OCI-M2 (cell line): ENCODE data around the gene ABCG8.
"Not testable (repeated sequence)": the region's sequence is repeated elsewhere in the genome, so short reads cannot be mapped to it uniquely, and the experiment has no call there.

Experiments used
- DNase-seq: peaks from one replicate; lab custom pipeline; 2025; ENCODE audit not compliant: unreplicated experiment; lab: John Stamatoyannopoulos, UW

Gene ABCG8

GRCh38 chr2:43906448-43907109 lies 67.8 kb downstream of the ABCG8 start:
- DNase-seq, result no peak

GRCh38 chr2:43911136-43911790 lies 72.5 kb downstream of the ABCG8 start:
- not testable (repeated sequence) for DNase-seq

GRCh38 chr2:43924463-43924862 lies 85.7 kb downstream of the ABCG8 start:
- no peak for DNase-seq

DNA sequence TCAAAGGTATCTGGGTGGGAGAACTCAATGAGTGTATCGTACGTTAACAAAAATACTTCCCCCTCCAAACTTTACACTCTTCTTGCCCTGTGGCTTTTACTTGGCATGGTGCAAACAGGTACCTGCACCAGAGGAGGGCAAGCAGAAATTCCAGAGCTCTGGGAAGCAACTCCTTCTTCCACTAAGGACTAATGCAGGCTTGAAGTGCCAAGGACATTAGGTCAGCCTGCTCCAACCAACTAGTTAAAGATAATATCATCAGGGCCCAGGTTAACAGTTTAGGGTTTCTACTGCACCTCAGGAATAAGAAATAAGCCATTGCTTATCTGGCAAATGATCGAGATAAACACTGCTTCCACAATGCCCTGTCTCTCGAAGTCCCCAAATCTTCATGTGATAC lies 86.7 kb downstream of the ABCG8 start:
- DNase-seq, result no peak

GRCh38 chr2:43927442-43927841 lies 88.7 kb downstream of the ABCG8 start:
- no peak for DNase-seq

GRCh38 chr2:43931293-43931692 lies 92.5 kb downstream of the ABCG8 start:
- DNase-seq, result no peak
